ENCODE measurements around the gene IGFBP5.

DNA sequence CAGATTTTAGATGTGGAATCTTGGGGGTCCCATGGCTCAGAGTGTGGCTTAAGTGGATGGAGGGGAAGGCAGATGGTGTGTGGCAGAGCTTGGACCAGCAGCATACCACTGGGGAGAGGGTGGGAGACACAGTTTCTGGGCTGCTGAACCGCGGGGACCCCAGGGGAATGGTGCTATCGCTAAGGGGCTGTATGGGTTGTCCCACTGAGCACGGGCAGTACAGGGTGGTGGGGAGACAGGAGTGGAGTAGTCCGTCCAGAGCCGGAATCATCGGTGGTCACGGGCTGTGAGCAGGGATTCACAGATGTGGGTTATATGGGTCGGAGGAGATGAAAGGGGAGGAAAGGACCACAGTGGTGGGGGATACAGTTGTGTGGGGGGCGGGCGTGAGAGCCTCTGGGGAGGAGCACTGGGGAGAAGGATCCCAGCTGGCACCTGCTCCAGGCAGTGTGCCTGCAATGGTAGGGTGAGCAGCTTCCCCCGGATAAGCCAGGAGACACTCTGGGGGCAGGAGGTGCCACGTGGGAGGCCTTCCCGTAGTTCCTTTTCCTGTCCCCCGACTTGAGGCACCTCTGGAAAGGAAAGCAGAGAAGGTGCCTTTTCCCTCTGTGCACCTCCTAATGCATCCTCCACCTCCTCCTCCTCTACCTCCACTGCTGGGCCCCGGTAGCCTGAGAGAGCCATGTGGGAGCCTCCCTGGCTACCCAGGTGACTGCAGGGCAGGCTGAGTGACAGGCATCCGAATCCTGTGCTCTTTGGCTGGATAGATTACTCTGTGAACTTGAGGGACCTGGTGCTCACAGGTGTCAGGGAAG, 24.9 kb downstream of the IGFBP5 start:
- TF ChIP-seq, protein P1, sequence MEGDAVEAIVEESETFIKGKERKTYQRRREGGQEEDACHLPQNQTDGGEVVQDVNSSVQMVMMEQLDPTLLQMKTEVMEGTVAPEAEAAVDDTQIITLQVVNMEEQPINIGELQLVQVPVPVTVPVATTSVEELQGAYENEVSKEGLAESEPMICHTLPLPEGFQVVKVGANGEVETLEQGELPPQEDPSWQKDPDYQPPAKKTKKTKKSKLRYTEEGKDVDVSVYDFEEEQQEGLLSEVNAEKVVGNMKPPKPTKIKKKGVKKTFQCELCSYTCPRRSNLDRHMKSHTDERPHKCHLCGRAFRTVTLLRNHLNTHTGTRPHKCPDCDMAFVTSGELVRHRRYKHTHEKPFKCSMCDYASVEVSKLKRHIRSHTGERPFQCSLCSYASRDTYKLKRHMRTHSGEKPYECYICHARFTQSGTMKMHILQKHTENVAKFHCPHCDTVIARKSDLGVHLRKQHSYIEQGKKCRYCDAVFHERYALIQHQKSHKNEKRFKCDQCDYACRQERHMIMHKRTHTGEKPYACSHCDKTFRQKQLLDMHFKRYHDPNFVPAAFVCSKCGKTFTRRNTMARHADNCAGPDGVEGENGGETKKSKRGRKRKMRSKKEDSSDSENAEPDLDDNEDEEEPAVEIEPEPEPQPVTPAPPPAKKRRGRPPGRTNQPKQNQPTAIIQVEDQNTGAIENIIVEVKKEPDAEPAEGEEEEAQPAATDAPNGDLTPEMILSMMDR (conservative IDR thresholded peaks at IDR 0.05; ENCODE audit: low read length): no peak
- no peak for TF ChIP-seq EZH2phosphoT487 (IDR thresholded peaks at IDR 0.05; ENCODE audit: borderline replicate concordance, low read depth, low read length)
